ENCODE measurements around the gene RYR3.

Gene RYR3

DNA sequence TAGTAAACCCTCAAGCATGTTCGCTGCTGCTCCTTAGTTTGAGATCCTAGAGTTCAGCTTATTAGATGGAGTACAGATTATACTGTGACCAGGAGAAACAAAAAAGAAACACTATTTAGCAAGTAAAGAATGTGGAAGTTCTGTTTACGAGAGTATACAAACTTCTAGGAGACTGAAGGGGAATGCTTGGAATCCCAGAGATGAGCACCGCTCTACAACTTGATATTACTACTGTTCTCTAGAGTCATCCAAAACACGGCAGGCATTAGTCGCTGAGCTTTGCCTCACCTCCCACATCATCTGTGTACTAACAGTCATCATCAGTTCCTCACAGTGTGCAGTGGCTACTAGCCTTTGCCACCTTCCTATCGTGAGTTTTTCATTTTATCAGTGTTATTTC is 536.1 kb downstream of the RYR3 start:
- TF ChIP-seq CTCF (IDR thresholded peaks at IDR 0.05; ENCODE audit: borderline replicate concordance, insufficient read depth, low read depth, low read length): no peak
- no peak overlapping the region for H3K4me3 ChIP-seq (ENCODE audit: low read depth, low read length)

DNA sequence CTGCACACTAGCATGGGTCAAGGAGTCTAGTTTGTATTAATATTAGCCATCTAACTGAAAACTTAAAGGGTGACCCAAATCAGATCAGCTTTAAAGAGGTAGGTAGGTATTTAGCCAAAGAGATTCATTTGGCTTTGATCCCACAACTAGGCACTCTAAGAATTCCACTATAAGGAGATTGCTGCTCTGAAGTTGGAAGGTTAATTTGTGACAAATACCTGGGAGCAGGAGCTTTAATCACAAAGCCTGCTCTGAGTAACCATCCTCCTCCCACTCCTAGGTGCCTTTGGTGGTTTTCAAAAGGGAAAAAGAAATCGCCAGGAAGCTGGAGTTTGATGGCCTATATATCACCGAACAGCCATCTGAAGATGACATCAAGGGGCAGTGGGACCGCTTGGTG is 537.2 kb downstream of the RYR3 start:
- no peak for TF ChIP-seq CTCF (IDR thresholded peaks at IDR 0.05; ENCODE audit: borderline replicate concordance, insufficient read depth, low read depth, low read length)
- no peak overlapping the region for H3K4me3 ChIP-seq (ENCODE audit: low read depth, low read length)

GRCh38 chr15:33851079-33851478 is 540.3 kb downstream of the RYR3 start:
- no peak overlapping the region for H3K4me3 ChIP-seq (ENCODE audit: low read depth, low read length)
- TF ChIP-seq CTCF (IDR thresholded peaks at IDR 0.05; ENCODE audit: borderline replicate concordance, insufficient read depth, low read depth, low read length): no peak

GRCh38 chr15:33852094-33852493 is 541.3 kb downstream of the RYR3 start:
- no peak overlapping the region for H3K4me3 ChIP-seq (ENCODE audit: low read depth, low read length)
- no peak for TF ChIP-seq CTCF (IDR thresholded peaks at IDR 0.05; ENCODE audit: borderline replicate concordance, insufficient read depth, low read depth, low read length)

DNA sequence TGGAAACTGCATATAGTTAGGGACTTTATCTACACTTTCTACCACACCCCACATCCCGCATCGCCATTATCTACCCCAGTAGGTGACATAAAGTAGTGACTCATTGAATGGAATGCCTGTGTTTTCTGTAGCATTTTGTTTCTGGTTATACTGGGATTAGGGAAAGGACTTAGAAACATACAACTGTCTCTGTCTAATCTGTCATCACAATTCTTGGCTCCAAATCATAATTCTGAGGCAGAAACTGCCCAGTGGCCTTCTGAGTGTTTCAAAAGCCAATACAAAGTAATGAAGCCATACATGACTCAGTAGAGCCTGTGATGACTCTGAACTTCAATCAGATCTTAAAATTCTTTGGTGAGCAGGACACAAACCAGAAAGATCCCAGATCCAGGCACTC is 541.8 kb downstream of the RYR3 start:
- no peak for TF ChIP-seq CTCF (IDR thresholded peaks at IDR 0.05; ENCODE audit: borderline replicate concordance, insufficient read depth, low read depth, low read length)
- no peak overlapping the region for H3K4me3 ChIP-seq (ENCODE audit: low read depth, low read length)

- no peak for TF ChIP-seq CTCF (IDR thresholded peaks at IDR 0.05; ENCODE audit: borderline replicate concordance, insufficient read depth, low read depth, low read length)
- H3K4me3 ChIP-seq (ENCODE audit: low read depth, low read length): no peak overlapping the region
These were observed 547.0 kb downstream of the RYR3 start for GRCh38 chr15:33857726-33858125.

GRCh38 chr15:33858836-33859235 is 548.1 kb downstream of the RYR3 start:
- no peak for TF ChIP-seq CTCF (IDR thresholded peaks at IDR 0.05; ENCODE audit: borderline replicate concordance, insufficient read depth, low read depth, low read length)
- no peak overlapping the region for H3K4me3 ChIP-seq (ENCODE audit: low read depth, low read length)
